ENCODE data around the gene FN1.

The FN1 gene

DNA sequence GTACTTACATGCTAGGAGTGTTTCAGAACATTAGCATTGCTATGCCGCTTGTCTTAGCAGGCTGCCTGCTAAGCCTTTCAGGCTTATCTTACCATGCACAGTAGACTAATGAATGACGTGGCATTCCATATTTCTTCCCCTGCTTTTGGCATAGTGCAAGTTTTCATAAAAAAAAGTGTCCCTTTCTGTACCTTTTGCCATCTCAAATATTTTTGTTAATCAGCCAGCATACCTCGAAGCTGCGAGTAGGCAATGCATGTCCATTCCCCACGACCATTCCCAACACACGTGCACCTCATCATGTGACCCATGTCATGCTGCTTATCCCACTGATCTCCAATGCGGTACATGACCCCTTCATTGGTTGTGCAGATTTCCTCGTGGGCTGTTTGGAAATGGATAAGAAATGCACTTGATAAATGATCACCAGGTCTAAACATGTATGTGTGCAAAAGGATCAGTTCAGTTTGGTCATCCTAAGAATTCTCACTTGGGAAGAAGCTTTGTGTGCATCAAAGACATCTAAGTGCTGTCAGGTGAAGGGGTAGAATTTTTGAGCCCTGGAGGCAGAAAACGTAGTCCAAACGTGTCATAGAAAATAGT lies 13.9 kb downstream of the FN1 start:
- no peak overlapping the region for H3K27ac ChIP-seq
- no peak for TF ChIP-seq ZFX (IDR thresholded peaks at IDR 0.05)
- TF ChIP-seq, protein P1, sequence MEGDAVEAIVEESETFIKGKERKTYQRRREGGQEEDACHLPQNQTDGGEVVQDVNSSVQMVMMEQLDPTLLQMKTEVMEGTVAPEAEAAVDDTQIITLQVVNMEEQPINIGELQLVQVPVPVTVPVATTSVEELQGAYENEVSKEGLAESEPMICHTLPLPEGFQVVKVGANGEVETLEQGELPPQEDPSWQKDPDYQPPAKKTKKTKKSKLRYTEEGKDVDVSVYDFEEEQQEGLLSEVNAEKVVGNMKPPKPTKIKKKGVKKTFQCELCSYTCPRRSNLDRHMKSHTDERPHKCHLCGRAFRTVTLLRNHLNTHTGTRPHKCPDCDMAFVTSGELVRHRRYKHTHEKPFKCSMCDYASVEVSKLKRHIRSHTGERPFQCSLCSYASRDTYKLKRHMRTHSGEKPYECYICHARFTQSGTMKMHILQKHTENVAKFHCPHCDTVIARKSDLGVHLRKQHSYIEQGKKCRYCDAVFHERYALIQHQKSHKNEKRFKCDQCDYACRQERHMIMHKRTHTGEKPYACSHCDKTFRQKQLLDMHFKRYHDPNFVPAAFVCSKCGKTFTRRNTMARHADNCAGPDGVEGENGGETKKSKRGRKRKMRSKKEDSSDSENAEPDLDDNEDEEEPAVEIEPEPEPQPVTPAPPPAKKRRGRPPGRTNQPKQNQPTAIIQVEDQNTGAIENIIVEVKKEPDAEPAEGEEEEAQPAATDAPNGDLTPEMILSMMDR (conservative IDR thresholded peaks at IDR 0.05) = no peak

DNA sequence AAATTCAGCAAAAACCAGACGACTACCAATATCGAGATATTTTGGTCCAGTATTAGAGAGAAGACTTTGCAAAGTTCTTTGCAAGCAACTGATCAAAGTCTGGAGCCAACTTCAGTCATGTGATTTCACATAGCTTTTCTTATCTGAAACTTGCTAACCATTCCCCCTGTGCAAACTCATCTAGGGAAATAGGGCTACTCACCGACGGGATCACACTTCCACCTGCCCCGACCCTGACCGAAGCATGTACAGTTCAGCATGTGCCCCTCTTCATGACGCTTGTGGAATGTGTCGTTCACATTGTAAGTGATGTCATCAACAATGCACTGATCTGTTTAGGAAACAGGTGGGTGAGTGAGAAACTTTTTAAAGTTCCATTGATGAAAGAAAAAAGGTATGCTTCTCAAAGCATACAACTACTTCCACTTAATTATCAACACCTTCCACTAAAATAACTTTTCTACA lies 15.4 kb downstream of the FN1 start:
- H3K27ac ChIP-seq = peak overlapping the region; percentile 46
- TF ChIP-seq, protein P1 (conservative IDR thresholded peaks at IDR 0.05) = no peak
- no peak for TF ChIP-seq ZFX (IDR thresholded peaks at IDR 0.05)

DNA sequence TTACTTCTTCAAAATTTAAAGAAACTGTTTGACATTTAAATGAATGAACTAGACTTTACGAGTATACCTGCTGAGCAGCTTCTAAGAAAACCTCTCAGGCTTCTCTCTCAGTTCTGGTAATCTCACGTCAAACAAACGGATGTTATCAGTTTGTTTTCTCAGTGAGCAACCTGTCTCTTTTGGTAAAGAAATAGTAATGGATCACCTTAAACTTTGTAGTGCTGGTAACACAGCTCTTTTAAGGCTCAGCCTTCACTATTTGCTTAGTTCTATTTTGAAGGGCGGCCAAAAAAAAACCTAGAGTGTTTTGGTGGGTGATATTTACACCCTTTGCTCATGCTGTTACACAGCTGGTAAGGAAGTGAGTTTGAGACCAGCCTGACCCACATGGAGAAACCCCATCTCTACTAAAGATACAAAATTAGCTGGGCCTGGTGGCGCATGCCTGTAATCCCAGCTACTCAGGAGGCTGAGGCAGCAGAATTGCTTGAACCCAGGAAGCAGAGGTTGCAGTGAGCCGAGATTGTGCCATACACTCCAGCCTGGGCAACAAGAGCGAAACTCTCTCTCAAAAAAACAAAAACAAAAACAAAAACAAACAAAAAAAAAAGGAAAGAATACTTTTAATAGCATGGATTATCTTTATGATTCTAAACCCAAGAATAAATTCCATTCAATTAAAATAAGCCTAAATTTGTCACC lies 15.9 kb downstream of the FN1 start:
- peak overlapping the region; percentile 46 for H3K27ac ChIP-seq
- no peak for TF ChIP-seq ZFX (IDR thresholded peaks at IDR 0.05)

DNA sequence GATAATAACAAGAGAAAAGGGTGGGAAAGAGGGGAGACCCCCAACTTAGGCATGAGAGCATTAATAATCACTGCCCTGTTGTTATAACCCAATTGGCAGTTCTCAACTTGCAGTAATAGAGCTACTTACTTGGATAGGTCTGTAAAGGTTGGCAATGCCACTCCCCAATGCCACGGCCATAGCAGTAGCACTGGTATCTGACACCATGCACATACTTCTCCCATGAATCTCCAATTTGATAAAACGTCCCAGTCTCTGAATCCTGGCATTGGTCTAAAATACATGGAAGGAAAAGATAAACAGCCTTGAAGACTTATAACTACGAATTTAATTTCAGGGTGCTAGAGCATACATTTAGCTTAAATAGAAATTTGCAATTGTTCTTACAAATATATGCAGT lies 16.8 kb downstream of the FN1 start:
- no peak for TF ChIP-seq ZFX (IDR thresholded peaks at IDR 0.05)
- TF ChIP-seq, protein P1 (conservative IDR thresholded peaks at IDR 0.05) = no peak
- no peak overlapping the region for H3K27ac ChIP-seq

DNA sequence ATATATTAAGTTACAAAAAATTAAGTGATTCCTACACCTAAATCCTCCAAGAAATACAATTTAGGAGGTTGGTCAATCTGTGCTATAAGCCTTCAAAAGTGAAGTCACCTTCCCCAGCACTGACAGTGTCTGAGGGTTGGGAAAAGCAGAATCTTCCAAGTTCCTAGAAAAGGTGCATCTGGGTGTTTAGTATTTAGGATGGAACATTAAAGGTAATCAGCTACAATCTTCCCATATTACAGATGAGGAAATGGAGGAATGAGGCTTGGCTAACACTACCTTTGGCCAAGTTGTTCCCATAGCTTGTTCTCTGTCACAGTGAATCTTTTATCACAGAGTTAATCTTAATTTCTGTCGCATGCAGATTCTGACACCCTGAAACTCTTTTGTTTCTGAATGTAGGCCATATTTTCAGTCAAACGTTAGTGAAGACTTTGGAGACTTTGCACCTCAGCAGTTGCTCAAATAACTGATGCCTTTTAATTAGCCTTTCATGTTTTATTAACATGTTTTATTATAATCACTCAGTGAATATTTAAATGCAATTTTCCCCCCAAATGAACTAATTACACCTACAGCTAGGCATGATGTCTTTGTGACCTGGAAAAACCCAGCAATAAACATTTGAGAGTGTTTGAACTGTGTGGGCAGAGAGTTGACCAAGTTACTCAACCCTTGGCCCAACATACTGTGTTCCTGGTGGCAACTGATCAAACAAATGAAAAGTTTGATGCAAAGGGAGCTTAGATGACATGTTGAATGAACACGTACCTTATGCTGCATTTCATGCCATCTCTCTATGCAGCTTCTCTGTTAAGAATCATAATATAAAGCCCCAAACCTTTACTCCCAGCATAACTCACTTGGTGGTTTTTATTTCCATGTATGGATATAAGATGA lies 17.6 kb downstream of the FN1 start:
- no peak for TF ChIP-seq ZFX (IDR thresholded peaks at IDR 0.05)
- TF ChIP-seq, protein P1 (conservative IDR thresholded peaks at IDR 0.05) = no peak
- no peak overlapping the region for H3K27ac ChIP-seq

DNA sequence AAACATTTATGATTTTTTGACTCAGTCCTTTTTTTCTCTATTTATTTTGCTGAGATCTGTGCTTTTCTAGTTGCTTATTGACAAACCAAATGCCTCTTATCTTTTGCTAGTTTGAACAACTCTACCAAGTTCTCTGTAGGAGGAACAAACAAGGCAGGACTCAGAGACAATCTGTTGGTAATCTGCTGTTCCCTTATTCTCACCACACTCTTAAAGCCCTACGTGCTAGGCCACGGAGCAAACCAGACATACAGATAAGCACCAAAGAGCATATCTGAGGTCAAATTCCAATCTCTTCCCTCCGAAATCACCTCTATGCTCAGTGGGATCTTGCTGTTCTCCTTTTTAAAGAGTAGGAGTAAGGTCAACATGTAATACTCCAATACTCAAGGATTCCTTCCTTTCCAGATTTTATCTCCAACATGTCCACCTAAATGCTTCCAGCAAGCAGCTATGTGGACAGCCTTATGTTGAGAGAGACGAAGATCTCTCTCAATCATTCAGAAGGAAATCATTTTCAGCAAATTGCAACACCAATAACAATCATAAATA lies 18.4 kb downstream of the FN1 start:
- TF ChIP-seq, protein P1 (conservative IDR thresholded peaks at IDR 0.05) = no peak
- no peak for TF ChIP-seq ZFX (IDR thresholded peaks at IDR 0.05)
- H3K27ac ChIP-seq = no peak overlapping the region; the same call in 1 of the 2 replicates

DNA sequence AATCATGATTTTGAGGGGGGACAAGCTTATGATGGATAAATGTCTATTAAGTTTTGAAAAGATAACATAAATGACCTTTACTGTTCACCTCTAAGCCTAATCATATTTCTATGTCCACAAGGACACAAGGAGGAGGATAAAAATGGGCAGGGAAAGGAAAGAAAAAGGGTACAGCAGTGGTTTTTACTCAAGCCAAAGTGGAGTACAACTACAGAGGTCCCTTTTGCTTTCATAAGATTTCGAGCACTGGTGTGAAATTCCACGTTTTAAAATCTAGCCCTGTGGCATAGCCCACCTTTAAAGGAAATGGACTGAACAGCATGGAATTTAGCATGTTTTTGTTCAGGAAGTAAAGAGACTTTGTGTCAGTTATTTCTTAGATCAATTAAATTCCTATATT lies 19.2 kb downstream of the FN1 start:
- TF ChIP-seq ZFX (IDR thresholded peaks at IDR 0.05) = no peak
- TF ChIP-seq, protein P1 (conservative IDR thresholded peaks at IDR 0.05) = no peak
- H3K27ac ChIP-seq = no peak overlapping the region

All from C4-2B (cell line).